PC-3 (cell line): ENCODE data around the gene NCR2. TPM values are rescaled to one million over a fixed set of nuclear protein-coding genes. Genes with fewer than 3 reads are reported as not detected.
"Not testable (repeated sequence)": the region's sequence is repeated elsewhere in the genome, so short reads cannot be mapped to it uniquely, and the experiment has no call there.

ENCODE experiments used
- ATAC-seq: fragments of 200-7000 bp; cut with Tn5 transposase; 2 replicates; pipeline ENCODE4 v1.9.1; 2020; ENCODE audit warnings: mild to moderate bottlenecking, moderate library complexity
- BruUV-seq: library from RNA; stranded (reverse); fragments of 400-500 nt; replicated peaks from 2 replicates; lab custom pipeline; 2021; lab: Mats Ljungman, UMichigan
- CTCF ChIA-PET: fragments of 300-600 bp; sonication (Branson Sonifier 250); formaldehyde crosslinking; loops from one replicate; lab custom pipeline; 2022; ENCODE audit warnings: antibody characterized with exemption; lab: Charles Lee
- POLR2A ChIA-PET: fragments of 300-600 bp; sonication (Branson Sonifier 250); formaldehyde crosslinking; loops from one replicate; lab custom pipeline; 2022; ENCODE audit warnings: antibody characterized with exemption; ENCODE audit not compliant: unreplicated experiment; lab: Charles Lee
- DNase-seq: peaks from one replicate; pipeline ENCODE4 v3.0.0-alpha.2; 2015
- H2AFZ ChIP-seq: fragments of 300-600 bp; sonication (generic); 2 replicates; pipeline ENCODE4 v1.6.0; 2016; ENCODE audit warnings: antibody characterized with exemption, low read length
- H3F3A ChIP-seq: fragments of 300-600 bp; sonication (generic); one replicate; pipeline ENCODE4 v1.6.0; 2017; ENCODE audit warnings: antibody characterized with exemption, low read length, control low read depth, mild to moderate bottlenecking; ENCODE audit not compliant: unreplicated experiment
- H3K27ac ChIP-seq: fragments of 300-600 bp; sonication (generic); 2 replicates; pipeline ENCODE4 v1.5.1; 2016; ENCODE audit warnings: mild to moderate bottlenecking, low read length
- H3K27me3 ChIP-seq: fragments of 300-600 bp; sonication (generic); 2 replicates; pipeline ENCODE4 v1.6.1; 2016; ENCODE audit warnings: low read length, mixed read lengths
- H3K36me3 ChIP-seq: fragments of 300-600 bp; sonication (generic); 2 replicates; pipeline ENCODE4 v1.6.1; 2016; ENCODE audit warnings: low read depth, mixed run types, low read length, mixed read lengths
- H3K4me1 ChIP-seq: fragments of 300-600 bp; sonication (generic); 2 replicates; pipeline ENCODE4 v1.5.1; 2016; ENCODE audit warnings: low read length; ENCODE audit not compliant: insufficient read depth
- H3K4me2 ChIP-seq: fragments of 300-600 bp; sonication (generic); 2 replicates; pipeline ENCODE4 v1.6.0; 2016; ENCODE audit warnings: low read length
- H3K4me3 ChIP-seq: fragments of 300-600 bp; sonication (generic); 2 replicates; pipeline ENCODE4 v1.5.1; 2016; ENCODE audit warnings: mild to moderate bottlenecking, low read length, mixed read lengths
- H3K79me2 ChIP-seq: fragments of 300-600 bp; sonication (generic); 2 replicates; pipeline ENCODE4 v1.6.1; 2017; ENCODE audit warnings: low read length, mixed read lengths
- H3K9ac ChIP-seq: fragments of 300-600 bp; sonication (generic); 2 replicates; pipeline ENCODE4 v1.6.0; 2016; ENCODE audit warnings: mild to moderate bottlenecking, low read length
- H3K9me2 ChIP-seq: fragments of 300-600 bp; sonication (generic); replicated peaks from 2 replicates; pipeline ENCODE4 v1.6.1; 2016; ENCODE audit warnings: mixed run types, low read length, mixed read lengths
- H3K9me3 ChIP-seq: fragments of 300-600 bp; sonication (generic); 2 replicates; pipeline ENCODE4 v1.6.1; 2016; ENCODE audit warnings: low read length, mixed read lengths
- H4K20me1 ChIP-seq: fragments of 300-600 bp; sonication (generic); 2 replicates; pipeline ENCODE4 v1.6.1; 2016; ENCODE audit warnings: low read length, mixed read lengths
- EZH2 ChIP-seq: fragments of 300-600 bp; sonication (generic); IDR thresholded peaks from one replicate; pipeline ENCODE4 v1.6.1; 2017; ENCODE audit warnings: antibody characterized with exemption, mild to moderate bottlenecking, low read length; ENCODE audit not compliant: unreplicated experiment
- EZH2phosphoT487 ChIP-seq: fragments of 300-600 bp; sonication (generic); IDR thresholded peaks from 2 replicates; pipeline ENCODE4 v1.6.1; 2018; ENCODE audit warnings: mild to moderate bottlenecking, antibody characterized with exemption, low read length, borderline replicate concordance
- intact Hi-C: fragments of 100-400 bp; cut with micrococcal nuclease; formaldehyde crosslinking; loops from 2 replicates; pipeline ENCODE4 v1.9.0; 2023
- total RNA-seq: library from RNA; depleted of rRNA; stranded (reverse); fragments of >200 nt; gene quantifications from 2 replicates; pipeline ENCODE4 v1.2.3, GENCODE V29; 2014
- TF ChIP-seq, protein P1 (sequence below): fragments of 300-600 bp; sonication (generic); conservative IDR thresholded peaks from 2 replicates; pipeline ENCODE4 v1.5.1; 2017; ENCODE audit warnings: antibody characterized with exemption, low read depth, mild to moderate bottlenecking, low read length

NCR2 gene
- total RNA-seq, 1 experiment from 2014 or later: not detected

GRCh38 chr6:41291717-41292116, 43.7 kb upstream of the NCR2 start:
- intact Hi-C loops: no loop called here
- Histone ChIP-seq H3K79me2 (no peaks in the 10 kb centered on the region), H3K36me3 (no peaks in the 10 kb centered on the region), H3K4me3 (no peak overlapping the region), H3K9me3 (no peaks in the 10 kb centered on the region), H2AFZ (no peak overlapping the region), H3K9ac (no peak overlapping the region), H3F3A (no peaks in the 10 kb centered on the region), H3K4me2 (no peak overlapping the region), H3K9me2 (no peaks in the 10 kb centered on the region), H3K27me3 (no peaks in the 10 kb centered on the region), H3K4me1 (peaks cover 21% of the 10 kb centered on the region), H4K20me1 (no peaks in the 10 kb centered on the region), H3K27ac (no peak overlapping the region)
- BruUV-seq: no TSS peak
- DNase-seq: no peak
- ATAC-seq: no peak
- TF ChIP-seq, protein P1, sequence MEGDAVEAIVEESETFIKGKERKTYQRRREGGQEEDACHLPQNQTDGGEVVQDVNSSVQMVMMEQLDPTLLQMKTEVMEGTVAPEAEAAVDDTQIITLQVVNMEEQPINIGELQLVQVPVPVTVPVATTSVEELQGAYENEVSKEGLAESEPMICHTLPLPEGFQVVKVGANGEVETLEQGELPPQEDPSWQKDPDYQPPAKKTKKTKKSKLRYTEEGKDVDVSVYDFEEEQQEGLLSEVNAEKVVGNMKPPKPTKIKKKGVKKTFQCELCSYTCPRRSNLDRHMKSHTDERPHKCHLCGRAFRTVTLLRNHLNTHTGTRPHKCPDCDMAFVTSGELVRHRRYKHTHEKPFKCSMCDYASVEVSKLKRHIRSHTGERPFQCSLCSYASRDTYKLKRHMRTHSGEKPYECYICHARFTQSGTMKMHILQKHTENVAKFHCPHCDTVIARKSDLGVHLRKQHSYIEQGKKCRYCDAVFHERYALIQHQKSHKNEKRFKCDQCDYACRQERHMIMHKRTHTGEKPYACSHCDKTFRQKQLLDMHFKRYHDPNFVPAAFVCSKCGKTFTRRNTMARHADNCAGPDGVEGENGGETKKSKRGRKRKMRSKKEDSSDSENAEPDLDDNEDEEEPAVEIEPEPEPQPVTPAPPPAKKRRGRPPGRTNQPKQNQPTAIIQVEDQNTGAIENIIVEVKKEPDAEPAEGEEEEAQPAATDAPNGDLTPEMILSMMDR: no peak
- TF ChIP-seq EZH2: no peak
- no peak for TF ChIP-seq EZH2phosphoT487
- ChIA-PET POLR2A (no interaction called here), CTCF (no interaction called here)

GRCh38 chr6:41294214-41294872, 41.1 kb upstream of the NCR2 start:
- Histone ChIP-seq H3K9me2 (no peaks in the 10 kb centered on the region), H3K27ac (no peak overlapping the region), H3K9me3 (0 out of 2 replicates have a peak, but pooled peaks cover 8% of the 10 kb centered on the region), H3K4me2 (no peak overlapping the region), H3K79me2 (no peaks in the 10 kb centered on the region), H3F3A (no peaks in the 10 kb centered on the region), H3K36me3 (no peaks in the 10 kb centered on the region), H3K27me3 (no peaks in the 10 kb centered on the region), H3K4me3 (no peak overlapping the region), H4K20me1 (no peaks in the 10 kb centered on the region), H3K9ac (no peak overlapping the region), H3K4me1 (no peaks in the 10 kb centered on the region), H2AFZ (no peak overlapping the region)
- POLR2A ChIA-PET: no interaction called here
- ATAC-seq (no peak), DNase-seq (no peak)
- intact Hi-C loops: no loop called here
- TF ChIP-seq EZH2phosphoT487 (no peak), EZH2 (no peak)
- TF ChIP-seq, protein P1: no peak
- BruUV-seq: no TSS peak
- CTCF ChIA-PET: no interaction called here

GRCh38 chr6:41297248-41297647, 38.2 kb upstream of the NCR2 start:
- ATAC-seq, H3K27me3 ChIP-seq, DNase-seq, H3K4me1 ChIP-seq, H3K9me3 ChIP-seq, H3K4me3 ChIP-seq, H3K4me2 ChIP-seq, H3F3A ChIP-seq, POLR2A ChIA-PET, CTCF ChIA-PET, intact Hi-C loops, H3K9ac ChIP-seq, H3K36me3 ChIP-seq, H3K27ac ChIP-seq, H2AFZ ChIP-seq, H3K79me2 ChIP-seq, H4K20me1 ChIP-seq, BruUV-seq, H3K9me2 ChIP-seq: not testable (repeated sequence)
